H1 (cell line): ENCODE data around the gene TSPAN5. TPM values are rescaled to one million over a fixed set of nuclear protein-coding genes. Genes with fewer than 3 reads are reported as not detected.

Experiments used
- CBX8 ChIP-seq: fragments of 300-800, 300-1000 bp; sonication (generic); IDR thresholded peaks from 2 replicates; pipeline ENCODE4 v1.7.1; 2016; ENCODE audit warnings: low read depth, low read length, borderline replicate concordance
- POLR2A ChIP-seq, 2 experiments: IDR thresholded peaks; 1 replicate in 1 of 2; 2 replicates in 1 of 2; pipeline ENCODE4 v1.6.1; 2011; ENCODE audit warnings: low read depth in 2 of 2, low read length in 2 of 2, mild to moderate bottlenecking in 2 of 2; ENCODE audit errors: control extremely low read depth in 1 of 2
- polyA plus RNA-seq, 7 experiments: library from polyadenylated mRNA; depleted of rRNA in 3 of 7; stranded (reverse) in 5 of 7; unstranded in 2 of 7; fragments of >200 nt in 5 of 7; fragments of 200-250 nt in 2 of 7; gene quantifications; 1 replicate in 5 of 7; 2 replicates in 1 of 7; 4 replicates in 1 of 7; pipeline versions ENCODE4 v1.2.1 to v1.2.3, GENCODE V29; 2011 to 2013; ENCODE audit warnings: missing spikeins in 2 of 7, mixed read lengths in 2 of 7
- total RNA-seq: library from RNA; stranded (reverse); fragmentation: NEBNext Ultra II Directional; extraction: Animal tissue kit (Norgen Biotek cat#: 25700); gene quantifications from 2 replicates; pipeline ENCODE4 v1.2.1, GENCODE V29; 2021

Gene TSPAN5
- total and polyA plus RNA-seq, 2 of the 8 experiments (the other 6 are each of a cell fraction or from before 2014, with no cell fraction given): 17.6 to 21.2 TPM

DNA sequence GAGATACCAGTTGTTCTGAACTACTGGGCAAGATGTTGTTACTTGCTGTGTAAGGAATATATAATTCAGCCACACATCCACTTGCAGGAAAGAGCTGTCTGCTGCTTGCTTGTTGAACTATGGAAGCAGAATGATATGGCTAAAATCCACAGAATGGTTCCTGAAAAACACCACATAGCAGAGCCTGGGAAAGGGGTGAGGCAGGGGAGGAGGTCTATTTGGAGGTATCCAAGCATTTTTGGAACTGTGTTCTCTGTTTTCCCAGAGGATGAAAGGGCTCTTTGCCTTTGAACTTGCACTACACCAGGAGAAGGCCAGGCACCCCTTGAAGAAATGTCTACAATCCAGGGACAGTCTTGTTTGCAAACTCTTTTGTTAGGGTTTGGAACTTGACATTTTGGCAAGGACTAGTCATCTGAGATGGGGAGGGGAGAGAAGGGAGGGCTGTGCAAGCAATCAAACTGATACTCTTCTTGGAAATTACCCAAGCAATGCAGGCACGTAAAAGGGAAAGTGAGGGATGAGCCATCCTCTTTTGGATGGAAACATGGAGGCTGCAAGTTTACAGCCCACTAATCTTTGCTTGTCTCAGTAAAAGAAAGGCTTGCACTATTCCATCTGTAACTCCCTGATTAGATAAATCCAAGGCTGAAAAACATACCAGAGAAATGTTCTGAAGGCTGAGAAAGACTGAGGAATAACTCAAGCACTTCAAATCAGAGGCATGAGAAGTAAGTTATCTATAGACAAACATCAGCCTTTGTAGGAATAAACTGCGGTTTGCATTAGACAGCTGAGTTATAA, 141.0 kb downstream of the TSPAN5 start (continued):
- TF ChIP-seq CBX8 (no peak), POLR2A (IDR thresholded peaks at IDR 0.05; ENCODE audit: control extremely low read depth in 1 of 2, low read depth in 2 of 2, low read length in 2 of 2) (no peak)
